Fibroblast of villous mesenchyme (primary cell): ENCODE results near the gene LIMS1. TPM values are rescaled to one million over a fixed set of nuclear protein-coding genes. Genes with fewer than 3 reads are reported as not detected.
"Not testable (repeated sequence)": the region's sequence is repeated elsewhere in the genome, so short reads cannot be mapped to it uniquely, and the experiment has no call there.

Experiments used
- DNase-seq: peaks from one replicate; pipeline ENCODE4 v3.0.0-alpha.2; 2010; ENCODE audit warnings: low read depth
- H3K4me3 ChIP-seq: 2 replicates; pipeline ENCODE4 v1.5.1; 2011; ENCODE audit warnings: low read depth, mild to moderate bottlenecking, low read length
- CTCF ChIP-seq: IDR thresholded peaks from 2 replicates; pipeline ENCODE4 v1.5.1; 2012; ENCODE audit warnings: low read depth, mild to moderate bottlenecking, low read length; ENCODE audit not compliant: insufficient read depth
- total RNA-seq: library from RNA; depleted of rRNA; stranded (reverse); fragments of >200 nt; gene quantifications from 2 replicates; pipeline ENCODE4 v1.2.3, GENCODE V29; 2012

LIMS1 gene
- total RNA-seq, 1 donor, result 152 TPM

GRCh38 chr2:108554528-108554927, 20.3 kb downstream of the LIMS1 start:
- H3K4me3 ChIP-seq, result no peak overlapping the region
- no peak for DNase-seq
- TF ChIP-seq CTCF, result no peak

- H3K4me3 ChIP-seq, result no peak overlapping the region
- DNase-seq, result no peak
- TF ChIP-seq CTCF, result no peak
These were observed 21.3 kb downstream of the LIMS1 start for GRCh38 chr2:108555572-108555971.

- peak; percentile 58 for DNase-seq
- H3K4me3 ChIP-seq, result not testable (repeated sequence)
These were observed 22.3 kb downstream of the LIMS1 start for GRCh38 chr2:108556581-108556980.

GRCh38 chr2:108560241-108560811, 26.1 kb downstream of the LIMS1 start:
- no peak for TF ChIP-seq CTCF
- no peak for DNase-seq
- no peak overlapping the region for H3K4me3 ChIP-seq

- no peak for DNase-seq
- no peak overlapping the region for H3K4me3 ChIP-seq
- TF ChIP-seq CTCF, result no peak
These were observed 26.7 kb downstream of the LIMS1 start for GRCh38 chr2:108560895-108561530.

- DNase-seq, result no peak
- no peak for TF ChIP-seq CTCF
- no peak overlapping the region for H3K4me3 ChIP-seq
These were observed 28.0 kb downstream of the LIMS1 start for GRCh38 chr2:108562274-108562673.

- no peak for TF ChIP-seq CTCF
- H3K4me3 ChIP-seq, result no peak overlapping the region
- DNase-seq, result peak; percentile 43
These were observed 30.2 kb downstream of the LIMS1 start for GRCh38 chr2:108564510-108564909.
